ENCODE measurements around the gene VAT1L.

VAT1L gene

DNA sequence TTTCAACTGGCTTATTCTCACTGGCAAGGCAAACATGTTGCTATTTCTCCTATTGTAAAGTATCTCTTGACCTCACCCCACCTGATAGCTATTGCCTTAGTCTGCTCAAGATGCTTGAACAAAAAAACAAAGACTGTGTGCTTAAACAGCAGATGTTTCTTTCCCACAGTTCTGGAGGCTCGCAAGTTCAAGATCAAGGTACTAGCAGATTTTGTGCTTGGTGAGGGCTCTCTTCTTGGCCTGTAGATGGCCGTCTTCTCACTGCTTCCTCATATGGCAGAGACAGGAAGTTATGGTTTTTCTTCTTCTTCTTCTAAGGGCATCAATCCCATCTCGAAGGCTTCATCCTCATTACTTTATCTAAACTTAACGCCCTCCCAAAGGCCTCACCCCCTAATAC lies 124.3 kb downstream of the VAT1L start:
- no peak overlapping the region for H3K27ac ChIP-seq
- TF ChIP-seq CTCF (IDR thresholded peaks at IDR 0.05) (no peak), ZFX (IDR thresholded peaks at IDR 0.05; ENCODE audit: borderline replicate concordance) (no peak)

DNA sequence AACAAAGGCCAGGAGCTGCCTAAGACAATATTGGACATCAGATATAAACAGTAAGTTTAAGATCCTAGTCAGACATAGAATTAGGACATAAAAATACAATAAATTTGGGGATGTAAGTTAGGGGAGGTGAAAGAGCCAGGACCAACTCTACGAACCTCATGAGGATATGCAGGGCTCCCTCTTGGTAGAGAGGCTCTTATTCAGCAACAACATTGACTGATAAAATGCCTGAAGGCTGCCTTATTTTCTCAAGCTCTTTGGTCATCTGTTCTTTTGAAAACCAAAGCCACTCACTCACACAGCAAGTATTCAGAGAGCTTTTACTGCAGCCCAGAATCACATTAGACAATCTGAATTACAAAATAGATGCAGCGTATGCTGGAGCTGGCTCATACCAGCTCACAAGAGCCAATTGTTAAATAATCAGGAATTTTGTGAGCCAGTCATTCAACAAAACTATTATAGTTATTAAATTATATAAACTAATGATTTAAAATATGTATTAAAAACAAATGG lies 125.4 kb downstream of the VAT1L start:
- H3K27ac ChIP-seq: no peak overlapping the region

DNA sequence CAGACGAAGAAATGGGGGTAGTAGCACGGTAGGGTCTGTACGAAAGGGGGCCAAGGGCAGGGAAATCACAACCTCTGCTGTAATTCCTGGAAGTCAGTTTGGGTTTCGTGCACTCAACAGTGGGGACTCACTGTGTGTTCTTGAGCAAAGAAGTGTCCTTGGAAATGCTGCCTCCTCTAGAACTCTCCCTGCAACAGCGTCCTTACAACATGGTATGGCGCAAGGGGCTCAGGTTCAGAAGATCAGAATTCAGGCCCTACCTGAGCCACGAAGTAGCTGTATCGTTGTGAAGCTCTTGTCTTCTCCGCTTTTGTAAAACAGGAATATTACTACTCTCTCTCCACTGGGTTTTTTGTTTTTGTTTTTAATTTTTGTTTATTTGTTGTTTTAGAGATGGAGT lies 127.7 kb downstream of the VAT1L start:
- no peak for TF ChIP-seq CTCF (IDR thresholded peaks at IDR 0.05)
- no peak for TF ChIP-seq ZFX (IDR thresholded peaks at IDR 0.05; ENCODE audit: borderline replicate concordance)
- no peak overlapping the region for H3K27ac ChIP-seq

More for the DNA sequence above, 125.4 kb downstream of the VAT1L start:
- TF ChIP-seq ZFX (IDR thresholded peaks at IDR 0.05; ENCODE audit: borderline replicate concordance): no peak
- TF ChIP-seq CTCF (IDR thresholded peaks at IDR 0.05): no peak

DNA sequence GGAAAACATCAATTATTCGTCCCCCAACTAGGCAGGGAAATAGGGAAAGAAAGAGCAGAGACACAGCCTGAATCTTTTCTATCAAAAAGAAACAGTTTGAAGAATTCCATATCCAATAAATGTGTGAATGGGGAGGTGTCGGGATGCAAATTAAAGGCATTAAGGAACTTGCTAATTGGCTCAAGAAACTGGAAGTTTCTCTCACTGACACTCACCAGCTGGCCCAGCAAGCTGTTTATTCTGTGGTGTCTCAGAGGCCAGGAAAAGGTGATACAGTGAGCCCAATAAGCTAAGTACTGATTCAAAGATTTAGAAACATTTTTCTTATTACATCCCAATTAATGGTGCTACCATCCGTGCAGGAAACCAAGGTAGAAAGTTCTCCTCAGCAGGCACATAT lies 129.6 kb downstream of the VAT1L start:
- no peak for TF ChIP-seq CTCF (IDR thresholded peaks at IDR 0.05)
- no peak for TF ChIP-seq ZFX (IDR thresholded peaks at IDR 0.05; ENCODE audit: borderline replicate concordance)
- H3K27ac ChIP-seq: no peak overlapping the region

DNA sequence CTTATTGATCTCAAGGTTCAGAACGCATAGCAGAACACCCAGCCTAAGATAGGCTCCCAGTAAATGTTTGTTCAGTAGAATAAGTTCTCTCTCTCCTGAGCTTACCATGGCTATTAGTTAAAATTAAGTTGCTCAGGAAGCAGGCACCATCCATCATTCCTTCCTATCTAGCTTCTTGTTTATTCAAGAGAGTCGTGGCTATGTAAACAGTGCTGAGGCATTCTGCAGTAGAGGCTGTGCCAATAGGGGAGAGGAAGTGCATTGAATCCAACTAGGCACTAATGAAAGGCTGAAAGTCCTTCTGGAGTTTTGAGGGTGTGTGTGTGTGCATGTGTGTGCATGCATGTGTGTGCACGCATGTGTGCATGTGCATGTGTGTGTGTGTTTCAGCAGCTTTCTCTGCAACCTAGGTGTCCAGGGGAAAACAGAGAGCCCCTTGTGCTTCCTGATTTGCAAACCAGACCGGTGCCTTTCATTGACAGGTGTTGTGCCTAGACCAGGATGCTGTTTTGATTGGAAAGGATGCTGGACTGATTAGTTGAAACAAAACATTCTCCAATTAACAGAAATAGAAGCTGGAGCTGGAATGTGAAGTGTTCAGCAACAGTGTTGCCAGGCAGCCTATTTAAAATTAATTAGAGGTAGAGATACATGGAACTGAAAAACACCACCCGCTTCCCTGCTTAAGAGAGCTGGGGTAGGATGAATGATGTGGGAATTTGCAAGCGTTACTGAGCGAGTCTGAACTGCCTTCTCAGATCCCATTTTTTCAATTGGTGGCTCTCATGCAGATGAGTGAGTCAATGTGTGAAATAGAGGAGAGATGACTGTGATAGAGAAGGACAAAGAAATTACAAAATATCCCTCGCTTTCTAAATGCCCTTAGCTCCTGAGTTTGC lies 130.7 kb downstream of the VAT1L start:
- TF ChIP-seq ZFX (IDR thresholded peaks at IDR 0.05; ENCODE audit: borderline replicate concordance) (no peak), CTCF (IDR thresholded peaks at IDR 0.05) (no peak)
- no peak overlapping the region for H3K27ac ChIP-seq

DNA sequence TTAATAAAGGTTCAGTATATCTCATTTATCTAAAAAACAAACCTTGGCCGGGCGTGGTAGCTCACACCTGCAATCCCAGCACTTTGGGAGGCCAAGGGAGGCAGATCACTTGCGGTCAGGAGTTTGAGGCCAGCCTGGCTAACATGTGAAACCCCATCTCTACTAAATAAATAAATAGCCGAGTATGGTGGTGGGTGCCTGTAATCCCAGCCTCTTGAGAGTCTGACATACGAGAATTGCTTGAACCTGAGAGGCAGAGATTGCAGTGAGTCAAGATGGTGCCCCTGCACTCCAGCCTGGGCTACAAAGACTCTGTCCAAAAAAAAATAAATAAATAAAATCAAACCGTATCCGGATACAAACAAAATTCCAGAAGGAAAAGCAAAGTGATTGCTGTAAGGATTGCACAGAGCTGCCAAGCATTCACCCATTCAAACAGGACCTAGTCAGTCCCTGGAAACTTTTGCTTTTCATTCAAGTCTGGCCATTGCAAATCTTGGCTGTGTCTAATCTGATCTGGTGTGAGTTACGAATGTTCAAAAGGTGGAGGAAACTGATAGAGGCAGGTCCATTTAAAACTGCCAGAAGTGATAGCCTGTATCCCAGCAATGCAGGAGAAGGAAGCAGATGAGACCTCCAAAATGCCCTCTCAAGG lies 131.5 kb downstream of the VAT1L start:
- TF ChIP-seq ZFX (IDR thresholded peaks at IDR 0.05; ENCODE audit: borderline replicate concordance) (no peak), CTCF (IDR thresholded peaks at IDR 0.05) (no peak)
- no peak overlapping the region for H3K27ac ChIP-seq

- TF ChIP-seq ZFX (IDR thresholded peaks at IDR 0.05; ENCODE audit: borderline replicate concordance) (no peak), CTCF (IDR thresholded peaks at IDR 0.05) (no peak)
- no peak overlapping the region for H3K27ac ChIP-seq
These were observed 132.6 kb downstream of the VAT1L start for GRCh38 chr16:77920984-77921383.

Data from 22Rv1 (cell line).